Right atrium auricular region (tissue), 2 donors: Measurements from ENCODE around the gene PKD1L1. TPM values are rescaled to one million over a fixed set of nuclear protein-coding genes. Genes with fewer than 3 reads are reported as not detected.

Source experiments
- DNase-seq: peaks from one replicate; pipeline ENCODE4 v3.0.0-alpha.2; 2019; ENCODE audit warnings: low spot score
- H3K27ac ChIP-seq, 2 donors: fragments of 200-600 bp; sonication (generic); 1 replicate in 1 of 2; 2 replicates in 1 of 2; pipeline ENCODE4 v1.5.1; 2016 to 2019
- H3K27me3 ChIP-seq, 2 donors: fragments of 200-600 bp; sonication (generic); one replicate each; pipeline versions ENCODE4 v1.5.1 to v1.6.0; 2017 to 2019
- H3K36me3 ChIP-seq: fragments of 200-600 bp; sonication (generic); one replicate; pipeline ENCODE4 v1.5.1; 2016
- H3K4me1 ChIP-seq, 2 donors: fragments of 200-600 bp; sonication (generic); one replicate each; pipeline versions ENCODE4 v1.5.1 to v1.6.0; 2017 to 2019
- H3K4me3 ChIP-seq, 2 donors: fragments of 200-600 bp; sonication (generic); 1 replicate in 1 of 2; 2 replicates in 1 of 2; pipeline ENCODE4 v1.5.1; 2017 to 2019; ENCODE audit warnings: mild to moderate bottlenecking in 1 of 2, moderate library complexity in 1 of 2
- H3K9me3 ChIP-seq, 2 donors: fragments of 200-600 bp; sonication (generic); one replicate each; pipeline ENCODE4 v1.5.1; 2019
- total RNA-seq, 2 donors: library from RNA; depleted of rRNA; stranded (reverse); fragments of >200 nt; gene quantifications; one replicate each; pipeline ENCODE4 v1.1.0, GENCODE V29; 2016
- TF ChIP-seq, protein P1 (sequence below), 2 donors: fragments of 200-600 bp; sonication (generic); IDR thresholded peaks; one replicate each; pipeline ENCODE4 v1.5.1; 2019; ENCODE audit warnings: antibody characterized with exemption in 2 of 2

PKD1L1 gene
- total RNA-seq, 2 donors from 2014 or later = 0.98 to 1.1 TPM

DNA sequence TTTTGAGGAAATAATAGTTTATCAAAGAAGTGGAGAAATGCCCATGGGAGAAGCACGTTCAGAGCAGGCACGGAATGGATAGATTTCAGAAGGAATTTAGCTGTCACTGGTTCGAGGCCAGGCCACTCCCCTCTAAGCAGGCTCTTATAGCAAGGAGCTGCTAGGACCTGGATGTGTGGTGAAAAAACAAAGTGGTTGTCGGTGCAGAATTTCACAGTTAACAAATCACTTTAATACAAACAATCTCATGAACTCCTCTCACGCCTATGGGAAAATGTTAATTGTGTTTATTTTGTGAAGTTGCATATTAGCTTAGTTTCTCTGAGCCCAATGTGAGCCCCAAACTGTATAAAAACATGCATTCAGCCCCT is 176.3 kb downstream of the PKD1L1 start:
- DNase-seq = no peak
- no peaks in the 10 kb centered on the region for H3K36me3 ChIP-seq
- no peaks in the 10 kb centered on the region for H3K4me1 ChIP-seq
- H3K27ac ChIP-seq = no peak overlapping the region
- H3K4me3 ChIP-seq = no peak overlapping the region
- no peaks in the 10 kb centered on the region for H3K27me3 ChIP-seq
- TF ChIP-seq, protein P1, sequence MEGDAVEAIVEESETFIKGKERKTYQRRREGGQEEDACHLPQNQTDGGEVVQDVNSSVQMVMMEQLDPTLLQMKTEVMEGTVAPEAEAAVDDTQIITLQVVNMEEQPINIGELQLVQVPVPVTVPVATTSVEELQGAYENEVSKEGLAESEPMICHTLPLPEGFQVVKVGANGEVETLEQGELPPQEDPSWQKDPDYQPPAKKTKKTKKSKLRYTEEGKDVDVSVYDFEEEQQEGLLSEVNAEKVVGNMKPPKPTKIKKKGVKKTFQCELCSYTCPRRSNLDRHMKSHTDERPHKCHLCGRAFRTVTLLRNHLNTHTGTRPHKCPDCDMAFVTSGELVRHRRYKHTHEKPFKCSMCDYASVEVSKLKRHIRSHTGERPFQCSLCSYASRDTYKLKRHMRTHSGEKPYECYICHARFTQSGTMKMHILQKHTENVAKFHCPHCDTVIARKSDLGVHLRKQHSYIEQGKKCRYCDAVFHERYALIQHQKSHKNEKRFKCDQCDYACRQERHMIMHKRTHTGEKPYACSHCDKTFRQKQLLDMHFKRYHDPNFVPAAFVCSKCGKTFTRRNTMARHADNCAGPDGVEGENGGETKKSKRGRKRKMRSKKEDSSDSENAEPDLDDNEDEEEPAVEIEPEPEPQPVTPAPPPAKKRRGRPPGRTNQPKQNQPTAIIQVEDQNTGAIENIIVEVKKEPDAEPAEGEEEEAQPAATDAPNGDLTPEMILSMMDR (IDR thresholded peaks at IDR 0.05) = no peak
- no peaks in the 10 kb centered on the region for H3K9me3 ChIP-seq

DNA sequence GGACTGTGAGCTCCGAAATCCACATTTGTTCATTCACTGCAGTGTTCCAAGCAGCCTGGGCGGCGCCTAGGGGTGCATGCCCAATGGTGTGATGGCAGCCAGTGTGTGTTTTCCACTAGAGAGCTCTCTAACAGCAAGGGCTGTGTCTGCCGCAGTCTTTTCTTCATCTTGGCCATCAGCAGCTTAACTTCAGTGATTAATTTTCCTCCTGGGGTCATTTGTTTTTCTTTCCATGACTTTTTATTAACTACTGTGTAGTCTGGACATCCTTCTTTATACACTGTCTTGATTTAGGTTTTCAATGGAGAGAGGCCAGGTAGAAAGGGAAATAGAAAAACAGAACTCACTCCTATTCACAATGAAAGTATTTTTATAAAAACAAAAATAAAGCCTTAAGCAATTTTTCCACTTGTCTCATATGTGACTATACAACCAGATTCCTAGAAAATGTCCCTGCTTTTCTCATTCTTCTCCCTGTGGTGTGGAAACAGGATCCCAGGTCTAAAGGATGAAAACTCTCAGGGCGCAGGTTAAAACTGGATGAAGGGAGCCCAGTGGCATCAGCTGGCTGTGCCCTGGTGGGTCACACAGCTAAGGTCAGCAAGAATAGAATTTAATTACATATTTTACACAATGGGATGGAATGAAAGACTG is 176.8 kb downstream of the PKD1L1 start:
- H3K36me3 ChIP-seq = no peaks in the 10 kb centered on the region
- no peaks in the 10 kb centered on the region for H3K9me3 ChIP-seq
- no peaks in the 10 kb centered on the region for H3K4me1 ChIP-seq
- TF ChIP-seq, protein P1 (IDR thresholded peaks at IDR 0.05) = no peak
- no peak overlapping the region for H3K4me3 ChIP-seq
- no peak overlapping the region for H3K27ac ChIP-seq
- no peak for DNase-seq
- no peaks in the 10 kb centered on the region for H3K27me3 ChIP-seq

DNA sequence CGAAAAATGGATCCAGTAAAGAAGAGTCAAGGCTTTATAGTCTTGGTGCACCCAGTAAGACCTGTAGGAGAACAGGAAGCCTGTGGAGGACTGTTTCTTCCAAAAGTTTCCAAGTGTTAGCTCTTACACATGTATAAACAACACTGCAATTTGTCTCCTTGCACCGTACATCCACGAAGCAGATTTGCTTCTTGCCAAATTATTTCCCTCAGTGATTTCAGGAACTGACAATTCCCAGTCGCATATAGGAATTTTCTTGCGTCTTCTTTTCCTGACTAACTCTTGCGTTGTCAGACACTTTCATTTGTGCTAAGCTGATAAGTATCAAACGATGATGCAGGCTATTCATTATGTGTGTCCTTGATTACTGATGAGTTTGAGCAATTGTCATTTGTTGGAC is 182.1 kb downstream of the PKD1L1 start:
- Histone ChIP-seq H3K4me1 (no peaks in the 10 kb centered on the region), H3K4me3 (no peak overlapping the region), H3K36me3 (no peaks in the 10 kb centered on the region), H3K9me3 (no peaks in the 10 kb centered on the region), H3K27me3 (no peaks in the 10 kb centered on the region), H3K27ac (no peak overlapping the region)
- no peak for DNase-seq
- TF ChIP-seq, protein P1 (IDR thresholded peaks at IDR 0.05) = no peak

DNA sequence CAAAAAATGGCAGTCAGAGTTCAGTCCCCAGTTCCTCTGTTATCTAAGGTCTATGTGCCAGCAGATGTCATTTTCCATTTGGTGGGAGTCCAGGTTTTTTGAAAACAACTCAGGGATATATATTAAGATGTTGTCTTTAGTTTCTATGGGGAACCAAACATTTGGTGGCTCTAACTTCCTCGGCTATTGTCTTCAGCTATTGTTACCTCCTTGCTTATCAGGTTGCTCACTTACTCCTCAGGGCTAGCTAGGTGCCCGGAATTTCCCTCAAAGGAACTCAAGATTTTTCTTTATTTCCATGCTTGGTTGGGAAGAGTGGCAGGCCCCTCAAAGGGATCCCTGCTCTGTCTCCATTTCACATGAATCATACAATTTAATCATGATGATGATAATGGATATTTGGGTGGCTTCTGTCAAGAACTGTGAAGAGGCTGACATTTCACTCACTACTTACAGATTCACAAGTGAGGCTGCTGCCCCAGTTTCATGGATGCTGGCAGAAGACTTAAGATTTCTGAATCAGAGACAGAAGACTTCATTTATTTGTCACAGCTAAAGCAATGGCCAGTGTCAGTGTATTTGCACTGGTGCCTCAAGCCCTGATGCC is 182.8 kb downstream of the PKD1L1 start:
- Histone ChIP-seq H3K27me3 (no peaks in the 10 kb centered on the region), H3K9me3 (no peaks in the 10 kb centered on the region), H3K4me1 (no peaks in the 10 kb centered on the region), H3K27ac (no peak overlapping the region), H3K4me3 (no peak overlapping the region), H3K36me3 (no peaks in the 10 kb centered on the region)
- DNase-seq = no peak
- TF ChIP-seq, protein P1 (IDR thresholded peaks at IDR 0.05) = no peak

DNA sequence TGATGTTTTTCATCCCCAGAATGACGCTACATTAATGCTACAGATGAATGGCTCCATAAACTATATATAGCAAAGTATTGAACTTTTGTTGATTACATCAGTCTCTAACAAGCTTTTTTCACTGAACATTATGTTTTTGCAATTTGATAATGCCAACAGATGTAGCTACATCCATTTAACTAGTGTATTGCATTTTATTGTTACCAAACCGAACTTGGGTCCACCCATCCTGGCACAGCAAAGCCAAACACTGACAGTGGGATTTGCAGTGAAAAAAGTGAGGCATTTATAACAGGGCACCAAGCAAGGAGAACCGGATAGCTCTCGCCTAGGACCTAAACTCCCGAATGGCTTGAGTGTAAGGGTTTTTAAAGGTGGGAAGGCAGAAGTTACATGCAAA is 183.5 kb downstream of the PKD1L1 start:
- Histone ChIP-seq H3K4me1 (no peaks in the 10 kb centered on the region), H3K27me3 (no peaks in the 10 kb centered on the region), H3K4me3 (no peak overlapping the region), H3K27ac (no peak overlapping the region), H3K9me3 (no peaks in the 10 kb centered on the region), H3K36me3 (no peaks in the 10 kb centered on the region)
- DNase-seq = no peak
- TF ChIP-seq, protein P1 (IDR thresholded peaks at IDR 0.05) = no peak
